ENCODE measurements around the gene TNS4.

- no peak for TF ChIP-seq CTCF (conservative IDR thresholded peaks at IDR 0.05; ENCODE audit: low read depth, low read length)
- no peak for TF ChIP-seq EZH2 (IDR thresholded peaks at IDR 0.05; ENCODE audit: low read length, unreplicated experiment)
- TF ChIP-seq EZH2phosphoT487 (IDR thresholded peaks at IDR 0.05; ENCODE audit: borderline replicate concordance, low read length): no peak
Observed at GRCh38 chr17:40482722-40483121, 18.7 kb downstream of the TNS4 start.
